Bronchial epithelial cell (primary cell): ENCODE measurements around the gene ARRB1. TPM values are rescaled to one million over a fixed set of nuclear protein-coding genes. Genes with fewer than 3 reads are reported as not detected.

ENCODE experiments used
- DNase-seq: peaks from one replicate; pipeline ENCODE4 v3.0.0-alpha.2; 2010; ENCODE audit warnings: low read depth
- FAIRE-seq: peaks from 2 replicates; lab custom pipeline; 2011; peaks lifted over from hg19 to GRCh38; lab: Jason Lieb, UNC
- H3K27me3 ChIP-seq: 2 replicates; pipeline ENCODE4 v1.5.1; 2011; ENCODE audit warnings: low read length; ENCODE audit not compliant: control insufficient read depth, insufficient read depth
- H3K36me3 ChIP-seq: 2 replicates; pipeline ENCODE4 v1.5.1; 2011; ENCODE audit warnings: low read length; ENCODE audit not compliant: control insufficient read depth, insufficient read depth
- H3K4me3 ChIP-seq: 2 replicates; pipeline ENCODE4 v1.5.1; 2011; ENCODE audit warnings: mild to moderate bottlenecking, low read depth, low read length, control low read depth
- total RNA-seq: library from RNA; depleted of rRNA; stranded (reverse); fragments of >200 nt; gene quantifications from 2 replicates; pipeline ENCODE4 v1.2.1, GENCODE V29; 2014
- TF ChIP-seq, protein P1 (sequence below): IDR thresholded peaks from 2 replicates; pipeline ENCODE4 v1.5.1; 2011; ENCODE audit warnings: mild to moderate bottlenecking, moderate library complexity, low read length, control low read depth, inconsistent platforms; ENCODE audit not compliant: insufficient read depth, severe bottlenecking

The ARRB1 gene
- total RNA-seq, 1 donor from 2014 or later, result 0.26 TPM

DNA sequence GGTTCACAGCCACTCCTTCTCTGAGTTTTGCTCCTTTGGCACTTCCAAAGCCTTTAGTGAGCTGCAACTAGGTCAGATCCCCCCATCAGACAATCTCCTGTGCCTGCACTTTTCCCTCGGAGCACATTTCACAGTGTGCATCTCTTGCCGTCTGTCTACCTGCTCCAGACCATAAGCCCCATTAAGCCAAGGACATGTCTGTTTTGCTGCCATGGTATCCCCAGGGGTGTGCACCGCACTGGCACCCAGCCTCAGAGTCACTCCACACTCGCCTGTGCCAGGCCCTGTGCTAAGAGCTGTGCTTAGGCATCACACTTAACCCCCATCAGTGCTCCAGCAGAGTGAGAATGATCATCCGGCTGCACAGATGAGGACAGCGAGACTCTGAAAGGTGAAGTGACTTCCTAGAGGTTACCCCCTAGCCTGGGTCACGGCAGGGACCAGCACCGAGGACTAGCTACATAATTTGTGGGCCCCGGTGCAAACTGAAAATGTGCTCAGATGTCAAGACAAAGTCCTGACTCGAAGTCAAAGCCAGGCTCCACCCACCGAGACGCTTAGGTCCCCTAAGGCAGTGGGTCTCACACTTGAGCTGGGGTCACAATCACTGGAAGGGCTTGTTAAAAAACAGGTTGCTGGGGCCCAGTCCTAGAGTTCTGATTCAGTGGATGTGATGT lies 33.9 kb downstream of the ARRB1 start:
- FAIRE-seq, result no peak
- Histone ChIP-seq H3K4me3 (no peak overlapping the region), H3K27me3 (no peaks in the 10 kb centered on the region), H3K36me3 (no peaks in the 10 kb centered on the region)
- no peak for DNase-seq
- TF ChIP-seq, protein P1, sequence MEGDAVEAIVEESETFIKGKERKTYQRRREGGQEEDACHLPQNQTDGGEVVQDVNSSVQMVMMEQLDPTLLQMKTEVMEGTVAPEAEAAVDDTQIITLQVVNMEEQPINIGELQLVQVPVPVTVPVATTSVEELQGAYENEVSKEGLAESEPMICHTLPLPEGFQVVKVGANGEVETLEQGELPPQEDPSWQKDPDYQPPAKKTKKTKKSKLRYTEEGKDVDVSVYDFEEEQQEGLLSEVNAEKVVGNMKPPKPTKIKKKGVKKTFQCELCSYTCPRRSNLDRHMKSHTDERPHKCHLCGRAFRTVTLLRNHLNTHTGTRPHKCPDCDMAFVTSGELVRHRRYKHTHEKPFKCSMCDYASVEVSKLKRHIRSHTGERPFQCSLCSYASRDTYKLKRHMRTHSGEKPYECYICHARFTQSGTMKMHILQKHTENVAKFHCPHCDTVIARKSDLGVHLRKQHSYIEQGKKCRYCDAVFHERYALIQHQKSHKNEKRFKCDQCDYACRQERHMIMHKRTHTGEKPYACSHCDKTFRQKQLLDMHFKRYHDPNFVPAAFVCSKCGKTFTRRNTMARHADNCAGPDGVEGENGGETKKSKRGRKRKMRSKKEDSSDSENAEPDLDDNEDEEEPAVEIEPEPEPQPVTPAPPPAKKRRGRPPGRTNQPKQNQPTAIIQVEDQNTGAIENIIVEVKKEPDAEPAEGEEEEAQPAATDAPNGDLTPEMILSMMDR, result no peak

DNA sequence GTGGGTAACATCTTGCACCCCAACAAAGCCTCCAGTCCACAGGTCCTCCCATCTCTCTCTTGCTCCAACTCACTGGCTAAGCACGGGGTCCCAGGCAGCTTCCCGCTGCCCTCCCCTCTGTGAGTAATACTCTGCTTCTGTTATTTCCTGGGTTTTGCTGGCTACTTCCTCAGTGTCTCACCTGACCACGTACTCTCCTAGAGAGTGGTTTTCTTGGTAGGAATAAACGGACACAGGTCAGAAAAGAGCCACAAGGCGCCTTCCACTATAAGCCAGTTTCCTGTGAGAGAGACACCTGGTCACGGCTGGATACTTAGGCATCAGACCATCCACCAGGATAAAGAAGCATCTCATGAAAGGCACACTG lies 36.0 kb downstream of the ARRB1 start:
- H3K36me3 ChIP-seq, result no peaks in the 10 kb centered on the region
- FAIRE-seq, result no peak
- no peak for DNase-seq
- no peak overlapping the region for H3K4me3 ChIP-seq
- no peaks in the 10 kb centered on the region for H3K27me3 ChIP-seq
- TF ChIP-seq, protein P1, result no peak

GRCh38 chr11:75314771-75315438 lies 36.6 kb downstream of the ARRB1 start:
- FAIRE-seq (no peak), DNase-seq (no peak)
- Histone ChIP-seq H3K4me3 (no peak overlapping the region), H3K27me3 (no peaks in the 10 kb centered on the region), H3K36me3 (no peaks in the 10 kb centered on the region)
- TF ChIP-seq, protein P1, result no peak

DNA sequence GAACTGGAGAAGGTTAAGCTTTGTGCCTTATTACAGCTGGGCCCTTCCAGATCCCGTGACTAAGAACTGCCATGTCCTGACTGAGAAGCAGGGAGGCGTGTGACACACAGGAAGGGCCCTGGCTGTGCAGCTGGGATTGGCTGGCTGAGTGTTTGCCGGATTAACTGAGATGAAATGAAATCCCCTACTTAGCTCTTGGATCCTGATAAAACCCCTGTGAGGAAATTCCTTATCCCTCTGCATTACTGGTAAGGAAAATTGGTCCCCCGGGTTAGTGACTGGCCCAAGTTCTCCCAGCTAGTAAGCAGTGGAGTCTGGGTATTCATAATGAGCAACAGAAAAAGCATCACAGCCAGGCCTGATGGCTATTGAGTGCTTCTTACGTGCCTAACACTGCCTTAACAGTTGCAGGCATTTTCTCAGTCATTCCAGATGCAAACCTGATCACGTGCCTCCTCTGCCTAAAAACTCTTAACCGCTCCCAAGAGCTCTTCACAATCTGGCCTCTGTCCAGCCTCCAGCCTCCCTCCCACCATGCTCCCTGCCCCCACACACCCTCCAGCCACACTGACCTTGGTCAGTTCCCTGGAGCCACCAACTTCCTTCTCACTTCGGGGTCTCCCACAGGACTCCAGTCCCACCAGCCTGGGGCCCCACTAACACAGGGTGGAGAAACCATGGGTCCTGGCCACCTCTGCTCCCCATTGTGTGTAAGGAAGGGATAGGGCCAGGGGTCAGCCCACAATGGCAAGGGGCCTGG lies 37.8 kb downstream of the ARRB1 start:
- H3K4me3 ChIP-seq, result no peak overlapping the region
- H3K27me3 ChIP-seq, result no peaks in the 10 kb centered on the region
- DNase-seq (peak; percentile 44), FAIRE-seq (no peak)
- TF ChIP-seq, protein P1, result no peak
- H3K36me3 ChIP-seq, result no peaks in the 10 kb centered on the region

GRCh38 chr11:75312346-75312745 lies 39.1 kb downstream of the ARRB1 start:
- no peaks in the 10 kb centered on the region for H3K27me3 ChIP-seq
- no peak overlapping the region for H3K4me3 ChIP-seq
- DNase-seq, result no peak
- H3K36me3 ChIP-seq, result no peaks in the 10 kb centered on the region
- TF ChIP-seq, protein P1, result no peak
- FAIRE-seq, result peak; percentile 82
